ENCODE measurements around the gene TMEM81. TPM values are rescaled to one million over a fixed set of nuclear protein-coding genes. Genes with fewer than 3 reads are reported as not detected.

TMEM81 gene
- total and polyA plus RNA-seq, 12 donors, result 1.6 to 3.8 (median 2.2) TPM

- TF ChIP-seq CTCF (IDR thresholded peaks at IDR 0.05), result no peak
- Histone ChIP-seq H3K36me3 (no peaks in the 10 kb centered on the region), H3K4me3 (no peak overlapping the region), H3K4me1 (peaks cover 0 to 17% (median 6%) of the 10 kb centered on the region in 9 donors), H3K27ac (no peak overlapping the region), H3K9me3 (no peaks in the 10 kb centered on the region), H3K27me3 (no peaks in the 10 kb centered on the region)
- WGBS, 2 donors, result 89 to 91% methylated on average over 11 of the region's 11 CpGs
- DNase-seq (no peak), ATAC-seq (no peak)
- intact Hi-C loops (cut with DNase I), result loop anchor here in 1 of 10 donors (10.0 kb wide), 1 partner anchor 181 kb away; no protein-coding TSS in a partner anchor
Observed at GRCh38 chr1:205074084-205074483, 10.2 kb downstream of the TMEM81 start.

GRCh38 chr1:205073511-205073910 is 10.7 kb downstream of the TMEM81 start:
- Histone ChIP-seq H3K4me3 (no peak overlapping the region), H3K27me3 (no peaks in the 10 kb centered on the region), H3K9me3 (no peaks in the 10 kb centered on the region), H3K4me1 (peaks cover 0 to 17% (median 6%) of the 10 kb centered on the region in 9 donors), H3K36me3 (no peaks in the 10 kb centered on the region), H3K27ac (no peak overlapping the region)
- 87 to 91% methylated on average over 12 of the region's 12 CpGs for WGBS, 2 donors
- DNase-seq (no peak), ATAC-seq (no peak)
- intact Hi-C loops (cut with DNase I), result loop anchor here in 1 of 10 donors (10.0 kb wide), 1 partner anchor 181 kb away; no protein-coding TSS in a partner anchor
- no peak for TF ChIP-seq CTCF (IDR thresholded peaks at IDR 0.05)

- no peaks in the 10 kb centered on the region for H3K36me3 ChIP-seq
- no peak overlapping the region for H3K27ac ChIP-seq
- peaks cover 0 to 16% (median 6%) of the 10 kb centered on the region in 9 donors for H3K4me1 ChIP-seq
- TF ChIP-seq CTCF (IDR thresholded peaks at IDR 0.05), result no peak
- no peaks in the 10 kb centered on the region for H3K27me3 ChIP-seq
- no peaks in the 10 kb centered on the region for H3K9me3 ChIP-seq
- DNase-seq (no peak), ATAC-seq (no peak)
- H3K4me3 ChIP-seq, result no peak overlapping the region
- intact Hi-C loops (cut with DNase I), result loop anchor here in 1 of 10 donors (10.0 kb wide), 1 partner anchor 182 kb away; no protein-coding TSS in a partner anchor
- WGBS, 2 donors, result 84 to 87% methylated on average over 8 of the region's 8 CpGs
Observed at GRCh38 chr1:205072881-205073280, 11.4 kb downstream of the TMEM81 start.

GRCh38 chr1:205072286-205072685 is 12.0 kb downstream of the TMEM81 start:
- intact Hi-C loops (cut with DNase I), result loop anchor here in 1 of 10 donors (10.0 kb wide), 1 partner anchor 183 kb away; no protein-coding TSS in a partner anchor
- H3K4me3 ChIP-seq, result no peak overlapping the region
- no peak for DNase-seq
- no peaks in the 10 kb centered on the region for H3K9me3 ChIP-seq
- H3K36me3 ChIP-seq, result no peaks in the 10 kb centered on the region
- no peak overlapping the region for H3K27ac ChIP-seq
- WGBS, 2 donors, result 91 to 94% methylated on average over 9 of the region's 9 CpGs
- ATAC-seq, result no peak
- H3K27me3 ChIP-seq, result no peaks in the 10 kb centered on the region
- H3K4me1 ChIP-seq, result peaks cover 0 to 13% (median 3%) of the 10 kb centered on the region in 9 donors
- no peak for TF ChIP-seq CTCF (IDR thresholded peaks at IDR 0.05)

All from heart right ventricle (tissue), 16 donors.